Bronchial smooth muscle cell (primary cell): Measurements from ENCODE around the gene SRGAP2. TPM values are rescaled to one million over a fixed set of nuclear protein-coding genes. Genes with fewer than 3 reads are reported as not detected.

Source experiments
- total RNA-seq: library from RNA; depleted of rRNA; stranded (reverse); fragments of >200 nt; gene quantifications from 2 replicates; pipeline ENCODE4 v1.2.1, GENCODE V29; 2014

The SRGAP2 gene
- total RNA-seq: 39.4 and 45.6 TPM in 2 replicates

DNA sequence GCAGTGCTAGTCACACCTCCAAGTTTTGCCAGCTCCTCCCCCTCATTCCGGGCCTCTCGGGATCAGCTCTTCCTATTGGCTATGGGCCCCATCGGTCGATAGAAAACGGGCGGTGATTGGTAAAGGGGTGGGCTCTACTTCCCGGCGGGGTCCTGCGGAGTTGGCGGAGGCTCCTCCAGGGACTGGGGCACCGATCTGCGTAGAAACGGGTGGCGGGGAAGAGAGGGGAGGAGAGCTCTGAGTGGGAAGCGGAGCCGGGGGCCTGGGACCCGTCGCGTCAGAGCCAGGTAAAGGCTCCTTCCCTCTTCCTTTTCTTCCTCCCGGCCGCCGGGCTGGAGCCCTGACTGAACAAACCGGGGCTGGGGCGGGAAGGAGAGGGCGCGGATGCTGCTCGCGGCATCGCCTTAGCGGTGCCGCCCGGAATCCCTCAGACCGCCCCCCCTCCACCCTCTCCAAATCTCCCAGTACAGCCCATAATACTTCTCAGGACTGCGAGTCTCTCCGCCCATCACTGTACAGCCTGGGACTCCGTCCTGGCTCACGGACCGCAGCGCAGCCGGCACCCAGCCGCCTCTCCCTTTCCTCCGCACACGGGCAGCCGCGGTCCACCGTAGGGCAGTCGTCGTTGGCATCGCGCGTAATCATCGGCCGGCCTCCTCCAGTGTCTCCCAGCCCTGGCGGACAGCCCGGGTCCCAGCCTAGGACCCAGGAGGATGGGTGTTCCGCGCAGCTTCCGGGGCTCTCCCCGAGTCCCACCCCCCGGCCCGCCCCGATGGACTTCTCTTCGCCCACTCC is at the start of gene SRGAP2:
Gene SRGAP2, plus strand, starts transcription at position 178 of the 795 bp plus-strand sequence. CDS start 2,430 bp downstream, outside the sequence.

DNA sequence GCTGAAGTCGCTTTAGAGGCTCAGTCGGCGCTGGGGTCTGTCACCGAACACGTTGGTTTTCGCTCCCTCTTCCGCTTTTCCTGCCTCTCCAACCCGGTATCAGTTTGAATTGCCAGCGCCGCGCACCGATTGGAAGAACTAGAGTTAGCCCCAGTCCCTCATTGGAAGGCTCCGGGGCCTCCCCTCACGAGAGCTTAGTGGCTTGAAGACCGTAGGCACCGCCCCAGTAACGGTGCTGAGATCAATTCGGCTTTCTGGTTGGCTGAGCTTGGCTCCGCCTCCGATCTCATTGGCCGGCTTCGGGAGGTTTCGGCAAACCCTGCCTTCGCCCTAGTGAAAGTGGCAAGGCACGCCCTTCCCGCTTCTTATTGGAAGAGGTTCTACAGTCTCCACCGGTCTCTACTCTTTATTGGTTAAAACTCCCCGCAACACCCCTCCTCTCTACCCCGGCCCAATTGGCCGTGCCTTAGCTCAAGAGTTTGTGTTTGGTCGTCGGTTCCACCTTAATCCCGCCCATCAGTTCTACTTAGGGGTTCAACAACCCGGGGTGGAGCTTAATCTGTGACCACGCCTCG is 465 bp upstream of the SRGAP2 start, which contains the start of gene FAM72A:
Gene FAM72A, minus strand, starts transcription at position 51 of the 575 bp plus-strand sequence. CDS start 814 bp downstream, outside the sequence.

Other genes starting within 250 kb of the SRGAP2 start
- gene RAB7B, start 200.1 kb upstream of the SRGAP2 start, total RNA-seq: 13.6 and 14.9 TPM in 2 replicates
- gene CTSE, start 179.6 kb upstream of the SRGAP2 start, total RNA-seq: not detected in 2 replicates
- not detected in 2 replicates for gene RHEX, start 150.4 kb upstream of the SRGAP2 start, total RNA-seq
- not detected in 2 replicates for gene AVPR1B, start 86.2 kb upstream of the SRGAP2 start, total RNA-seq
- gene FAM72A, start 702 bp upstream of the SRGAP2 start, total RNA-seq: 3.3 and 3.4 TPM in 2 replicates